Loucy (cell line): ENCODE data around the gene LCN12.

Experiments
- EZH2phosphoT487 ChIP-seq: fragments of 200-600 bp; IDR thresholded peaks from 2 replicates; pipeline ENCODE4 v1.6.1; 2018; ENCODE audit warnings: antibody characterized with exemption, mild to moderate bottlenecking, moderate library complexity, borderline replicate concordance
- TF ChIP-seq, protein P1 (sequence below): fragments of 200-600 bp; sonication (generic); conservative IDR thresholded peaks from 2 replicates; pipeline ENCODE4 v1.5.1; 2014; ENCODE audit warnings: mild to moderate bottlenecking, antibody characterized with exemption, low read length

DNA sequence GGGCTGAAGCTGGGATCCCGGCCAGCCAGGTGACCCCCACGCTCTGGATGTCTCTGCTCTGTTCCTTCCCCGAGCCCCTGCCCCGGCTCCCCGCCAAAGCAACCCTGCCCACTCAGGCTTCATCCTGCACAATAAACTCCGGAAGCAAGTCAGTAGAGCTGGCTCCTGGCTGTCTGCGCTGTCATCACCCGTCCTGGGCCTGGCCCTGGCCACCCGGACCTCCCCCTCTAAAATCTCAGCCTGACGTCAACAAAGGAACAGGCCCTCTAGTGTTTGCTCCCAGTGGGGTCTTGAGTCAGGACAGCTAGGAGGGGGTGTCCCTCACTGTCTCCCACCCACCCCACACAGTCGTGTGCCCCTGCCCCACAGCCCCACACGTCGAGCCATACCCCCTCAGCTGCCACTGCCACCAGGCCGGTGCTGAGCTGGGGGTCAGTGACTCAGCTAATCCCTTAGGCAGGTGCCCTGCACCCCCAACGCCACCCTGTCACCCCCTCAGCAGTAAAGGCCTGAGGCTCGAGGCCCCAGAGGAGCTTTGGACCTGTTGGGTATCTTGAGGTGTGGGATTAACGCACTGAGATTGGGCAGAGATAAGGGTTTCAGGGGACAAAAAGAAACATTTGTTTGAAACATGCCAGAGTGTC lies 29.6 kb downstream of the LCN12 start:
- TF ChIP-seq, protein P1, sequence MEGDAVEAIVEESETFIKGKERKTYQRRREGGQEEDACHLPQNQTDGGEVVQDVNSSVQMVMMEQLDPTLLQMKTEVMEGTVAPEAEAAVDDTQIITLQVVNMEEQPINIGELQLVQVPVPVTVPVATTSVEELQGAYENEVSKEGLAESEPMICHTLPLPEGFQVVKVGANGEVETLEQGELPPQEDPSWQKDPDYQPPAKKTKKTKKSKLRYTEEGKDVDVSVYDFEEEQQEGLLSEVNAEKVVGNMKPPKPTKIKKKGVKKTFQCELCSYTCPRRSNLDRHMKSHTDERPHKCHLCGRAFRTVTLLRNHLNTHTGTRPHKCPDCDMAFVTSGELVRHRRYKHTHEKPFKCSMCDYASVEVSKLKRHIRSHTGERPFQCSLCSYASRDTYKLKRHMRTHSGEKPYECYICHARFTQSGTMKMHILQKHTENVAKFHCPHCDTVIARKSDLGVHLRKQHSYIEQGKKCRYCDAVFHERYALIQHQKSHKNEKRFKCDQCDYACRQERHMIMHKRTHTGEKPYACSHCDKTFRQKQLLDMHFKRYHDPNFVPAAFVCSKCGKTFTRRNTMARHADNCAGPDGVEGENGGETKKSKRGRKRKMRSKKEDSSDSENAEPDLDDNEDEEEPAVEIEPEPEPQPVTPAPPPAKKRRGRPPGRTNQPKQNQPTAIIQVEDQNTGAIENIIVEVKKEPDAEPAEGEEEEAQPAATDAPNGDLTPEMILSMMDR, result no peak
- no peak for TF ChIP-seq EZH2phosphoT487
